Measurements from ENCODE around the gene TM7SF2. TPM values are rescaled to one million over a fixed set of nuclear protein-coding genes. Genes with fewer than 3 reads are reported as not detected.

Gene TM7SF2
- total RNA-seq, 1 donor from 2014 or later, result 50.1 TPM

GRCh38 chr11:65124480-65125196 lies 13.0 kb downstream of the TM7SF2 start:
- no peak for DNase-seq (ENCODE audit: low spot score)
- intact Hi-C loops (cut with DNase I), result no loop called here

DNA sequence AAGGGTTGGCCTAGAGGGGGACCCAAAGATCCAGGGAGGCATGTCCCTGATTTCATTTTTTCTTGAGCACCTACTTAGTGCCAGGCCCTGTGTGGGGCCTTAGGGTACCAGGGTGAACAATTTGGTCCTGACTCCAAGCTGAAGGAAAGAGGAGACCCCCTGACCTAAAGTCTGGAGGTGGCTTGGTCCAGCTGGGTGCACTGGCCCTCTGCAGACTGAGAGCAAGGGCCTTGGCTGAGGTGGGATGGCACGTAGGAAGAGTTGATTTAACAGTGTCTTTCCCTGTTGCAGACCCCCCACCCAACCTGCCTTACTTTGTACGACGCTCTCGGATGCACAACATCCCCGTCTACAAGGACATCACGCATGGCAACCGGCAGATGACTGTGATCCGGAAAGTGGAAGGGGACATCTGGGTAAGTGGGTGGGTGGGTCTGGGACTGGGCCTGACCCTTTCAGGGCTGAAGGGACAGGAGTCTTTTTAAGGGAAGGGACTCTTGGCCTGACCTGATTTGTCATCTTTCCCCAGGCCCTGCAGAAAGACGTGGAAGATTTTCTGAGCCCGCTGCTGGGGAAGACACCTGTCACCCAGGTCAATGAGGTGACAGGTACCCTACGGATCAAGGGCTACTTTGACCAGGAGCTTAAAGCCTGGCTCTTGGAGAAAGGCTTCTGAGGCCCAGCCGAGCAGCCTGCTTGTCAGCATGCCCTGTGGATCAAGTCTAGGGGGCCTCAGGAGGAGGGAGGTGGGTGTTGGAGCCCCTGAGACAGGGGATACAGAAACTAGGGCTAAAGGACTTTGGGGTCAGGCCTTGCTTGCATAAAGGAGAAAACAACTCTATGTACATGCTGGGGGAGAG lies 13.8 kb downstream of the TM7SF2 start:
- intact Hi-C loops (cut with DNase I), result no loop called here
- no peak for DNase-seq (ENCODE audit: low spot score)

GRCh38 chr11:65126624-65127274 lies 15.1 kb downstream of the TM7SF2 start:
- intact Hi-C loops (cut with DNase I), result no loop called here
- no peak for DNase-seq (ENCODE audit: low spot score)

DNA sequence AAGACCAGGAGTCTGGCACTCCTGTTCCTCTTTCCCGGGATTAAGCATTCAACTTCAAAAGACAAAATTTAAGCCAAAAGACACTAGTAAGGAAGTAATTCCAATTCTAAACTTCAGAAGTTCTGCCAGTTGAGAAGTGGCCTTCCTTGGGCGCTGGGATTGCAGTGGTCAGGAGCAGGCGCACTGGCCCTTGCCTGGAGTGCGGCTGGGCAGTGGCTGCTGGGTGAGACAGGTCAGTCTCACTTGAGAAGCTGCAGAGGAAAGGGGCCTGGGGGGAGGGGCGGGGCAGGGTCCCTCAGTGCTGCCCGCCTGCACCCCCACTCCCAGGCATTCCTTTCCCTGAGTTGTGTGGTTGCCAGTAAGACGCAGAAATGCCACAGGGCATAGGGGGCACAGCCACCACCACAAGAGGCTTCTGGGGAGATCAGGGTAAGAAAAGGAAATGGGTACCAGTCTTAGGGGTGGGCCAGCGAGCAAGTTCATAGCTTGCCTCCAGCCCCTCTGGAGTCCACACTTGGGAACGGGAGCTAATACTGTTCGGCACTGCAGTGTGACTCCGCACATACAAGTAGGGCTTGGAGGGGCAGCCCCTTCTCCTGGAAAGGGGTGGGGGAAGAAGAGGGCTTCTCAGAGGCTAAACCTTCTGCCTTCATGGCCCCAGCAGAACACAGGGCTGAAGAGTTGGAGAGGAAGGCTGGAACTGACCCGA lies 16.0 kb downstream of the TM7SF2 start:
- intact Hi-C loops (cut with DNase I), result no loop called here
- no peak for DNase-seq (ENCODE audit: low spot score)

GRCh38 chr11:65128182-65129145 lies 16.8 kb downstream of the TM7SF2 start:
- no peak for DNase-seq (ENCODE audit: low spot score)
- intact Hi-C loops (cut with DNase I), result no loop called here

DNA sequence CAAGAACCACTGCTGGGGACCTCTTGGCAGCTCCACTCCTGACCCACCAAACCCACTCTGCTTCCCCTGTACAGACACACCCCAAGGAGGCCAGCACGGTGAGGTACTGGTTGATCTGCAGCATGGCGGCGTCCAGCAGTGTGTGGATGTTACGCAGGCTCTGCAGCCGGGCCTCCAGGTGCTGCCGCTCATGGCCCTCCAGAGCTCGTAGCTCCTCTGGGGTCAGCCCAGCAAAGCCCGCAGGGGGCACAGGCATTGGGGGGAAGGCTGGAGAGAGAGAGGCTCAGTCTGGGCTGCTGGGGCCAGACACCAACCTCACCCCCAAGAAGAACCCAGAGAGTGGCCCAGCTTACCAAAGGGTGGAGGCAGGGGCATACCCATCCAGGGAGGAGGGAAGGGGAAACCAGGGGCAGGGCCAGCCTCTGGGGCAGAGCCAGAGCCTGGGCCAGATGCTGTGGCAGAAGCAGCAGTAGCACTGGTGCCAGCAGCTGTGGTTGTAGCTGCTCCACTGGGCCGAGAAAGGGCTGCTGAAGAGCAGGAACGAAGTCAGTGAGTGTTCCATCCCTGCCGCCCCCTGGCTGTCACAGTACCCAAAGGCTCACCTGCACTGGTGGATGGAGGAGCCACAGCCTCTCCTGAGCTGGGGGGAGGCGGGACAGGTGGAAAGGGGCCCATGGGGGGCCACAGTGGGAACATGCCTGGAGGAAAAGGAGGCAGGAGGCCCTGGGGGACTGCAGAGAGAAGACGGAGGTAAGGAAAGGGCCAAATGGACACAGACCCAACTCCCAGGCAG lies 18.2 kb downstream of the TM7SF2 start:
- DNase-seq (ENCODE audit: low spot score), result no peak
- intact Hi-C loops (cut with DNase I), result loop anchor here (5.0 kb wide), 1 partner anchor 52 kb away; the partner anchor contains the start of gene CAPN1

- DNase-seq (ENCODE audit: low spot score), result no peak
- intact Hi-C loops (cut with DNase I), result loop anchor here (5.0 kb wide), 1 partner anchor 51 kb away; the partner anchor contains the start of gene CAPN1
Observed at GRCh38 chr11:65130631-65131416, 19.2 kb downstream of the TM7SF2 start.

- intact Hi-C loops (cut with DNase I), result loop anchor here (5.0 kb wide), 1 partner anchor 51 kb away; the partner anchor contains the start of gene CAPN1
- no peak for DNase-seq (ENCODE audit: low spot score)
Observed at GRCh38 chr11:65131417-65131776, 19.7 kb downstream of the TM7SF2 start.

DNA sequence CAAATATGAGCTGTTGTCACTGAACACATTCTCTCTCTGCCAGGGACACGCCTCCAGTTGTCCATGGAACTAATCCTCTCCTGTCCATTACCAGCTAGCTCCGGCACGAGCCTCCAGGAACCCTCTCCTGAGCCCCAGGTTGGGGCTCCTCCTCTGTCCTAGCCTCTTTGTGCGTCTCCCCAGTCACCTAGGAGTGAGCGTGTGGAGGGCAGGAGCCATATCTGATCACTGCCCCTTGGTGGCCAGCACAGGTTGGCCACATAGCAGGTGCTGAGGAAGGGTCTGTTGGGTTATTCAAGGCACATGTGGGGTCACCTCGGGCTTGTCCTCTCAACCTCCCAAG lies 20.2 kb downstream of the TM7SF2 start:
- intact Hi-C loops (cut with DNase I), result loop anchor here (5.0 kb wide), 1 partner anchor 50 kb away; the partner anchor contains the start of gene CAPN1
- DNase-seq (ENCODE audit: low spot score), result no peak

- no peak for DNase-seq (ENCODE audit: low spot score)
- intact Hi-C loops (cut with DNase I), result loop anchor here (5.0 kb wide), 1 partner anchor 50 kb away; the partner anchor contains the start of gene CAPN1
Observed at GRCh38 chr11:65132238-65132987, 20.7 kb downstream of the TM7SF2 start.

DNA sequence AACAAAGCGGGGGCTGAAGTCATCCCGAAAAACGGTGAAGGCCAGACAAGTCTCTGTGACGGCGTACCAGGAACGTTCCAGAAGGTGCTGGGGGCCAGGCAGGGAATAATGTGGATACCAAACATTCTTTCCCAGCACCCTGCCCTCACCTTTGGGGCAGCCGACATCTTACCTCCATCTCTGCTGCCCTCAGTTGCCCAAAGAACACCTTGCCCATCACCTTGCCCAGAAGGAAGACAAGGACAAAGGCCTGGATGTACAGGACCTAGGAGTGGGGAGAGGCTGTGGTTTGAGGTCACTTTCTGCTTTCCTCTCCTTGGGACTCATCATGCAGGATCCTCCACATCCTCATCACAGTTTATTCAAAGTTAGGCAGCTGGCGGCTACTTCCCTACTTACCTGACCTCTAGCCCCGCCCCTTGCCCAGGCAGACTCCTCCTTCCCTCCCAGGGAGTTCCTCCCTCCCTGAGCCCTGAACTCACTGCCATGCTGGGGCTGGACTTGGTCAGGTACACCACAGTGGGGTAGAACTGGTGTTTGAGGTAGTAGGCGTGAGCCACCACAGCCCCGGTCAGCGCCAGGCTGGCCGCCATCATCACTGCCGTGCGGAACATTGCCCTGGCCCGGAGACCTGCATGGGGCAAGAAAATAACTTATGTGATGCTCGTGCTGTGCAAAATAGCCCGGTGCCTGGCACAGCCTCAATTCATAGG lies 21.5 kb downstream of the TM7SF2 start:
- intact Hi-C loops (cut with DNase I), result loop anchor here (5.0 kb wide), 1 partner anchor 49 kb away; the partner anchor contains the start of gene CAPN1

DNA sequence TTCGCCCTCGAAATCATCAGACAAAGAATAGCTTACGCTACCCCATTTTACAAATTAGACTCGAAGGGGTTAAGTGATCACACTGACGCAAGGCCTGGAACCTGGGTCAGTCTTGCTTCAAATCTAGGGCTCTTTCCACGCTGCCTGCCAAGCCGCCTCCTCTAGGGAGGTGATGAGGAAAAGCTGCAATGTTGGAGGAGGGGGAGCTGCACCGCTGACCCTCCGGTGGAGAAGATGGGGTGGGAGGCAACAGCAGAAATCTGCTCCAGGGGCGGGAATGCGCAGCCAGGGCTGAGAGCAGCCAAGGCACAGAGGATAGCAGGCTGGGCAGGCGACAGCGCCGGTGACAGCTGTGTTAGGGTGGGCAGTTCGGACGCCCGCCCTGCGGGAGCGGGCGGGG lies 22.1 kb downstream of the TM7SF2 start:
- no peak for DNase-seq (ENCODE audit: low spot score)
- intact Hi-C loops (cut with DNase I), result loop anchor here (5.0 kb wide), 1 partner anchor 49 kb away; the partner anchor contains the start of gene CAPN1

More for the DNA sequence above, 21.5 kb downstream of the TM7SF2 start:
- DNase-seq (ENCODE audit: low spot score), result peak; percentile 87

GRCh38 chr11:65134240-65134951 lies 22.7 kb downstream of the TM7SF2 start, which contains the start of gene SYVN1:
TSS of gene SYVN1 (minus strand) at chr11:65134519. CDS start at chr11:65133601, 918 bp downstream.
- intact Hi-C loops (cut with DNase I), result loop anchor here (5.0 kb wide), 1 partner anchor 48 kb away; the partner anchor contains the start of gene CAPN1
- peak; percentile 95 for DNase-seq (ENCODE audit: low spot score)

- intact Hi-C loops (cut with DNase I), result loop anchor here (5.0 kb wide), 1 partner anchor 47 kb away; the partner anchor contains the start of gene CAPN1
- DNase-seq (ENCODE audit: low spot score), result peak; percentile 93
Observed at GRCh38 chr11:65134952-65135632, 23.4 kb downstream of the TM7SF2 start.

Measured in cardiac septum (tissue), 1 donor.